Common myeloid progenitor, CD34-positive (primary cell): ENCODE measurements around the gene AKAP6.

Source experiments
- CTCF ChIA-PET: fragments of 350-600 bp; sonication (Branson Sonifier 250); formaldehyde crosslinking; loops from one replicate; lab custom pipeline; 2021; ENCODE audit warnings: antibody characterized with exemption; lab: Charles Lee
- POLR2A ChIA-PET: fragments of 350-600 bp; sonication (Branson Sonifier 250); formaldehyde crosslinking; loops from one replicate; lab custom pipeline; 2021; ENCODE audit warnings: antibody characterized with exemption; lab: Charles Lee
- DNase-seq, 3 donors: peaks; one replicate each; pipeline versions ENCODE4 v3.0.0 to v3.0.0-alpha.2; 2013
- H3K27ac ChIP-seq, 2 experiments: 1 replicate in 1 of 2; 2 replicates in 1 of 2; pipeline ENCODE4 v1.7.0; 2013; ENCODE audit warnings: inconsistent platforms in 2 of 2, low read length in 2 of 2, mild to moderate bottlenecking in 2 of 2, low read depth in 1 of 2, moderate library complexity in 1 of 2; ENCODE audit not compliant: severe bottlenecking in 2 of 2, insufficient read depth in 1 of 2, poor library complexity in 1 of 2
- H3K27me3 ChIP-seq, 5 experiments: replicated peaks in 2 of 5; 1 replicate in 3 of 5; 2 replicates in 2 of 5; pipeline versions ENCODE4 v1.6.1 to v1.7.0; 2013; ENCODE audit warnings: low read length in 4 of 5, mild to moderate bottlenecking in 2 of 5, moderate library complexity in 2 of 5, inconsistent platforms in 1 of 5; ENCODE audit not compliant: insufficient read depth in 5 of 5, control insufficient read depth in 4 of 5
- H3K36me3 ChIP-seq, 4 experiments: 1 replicate in 2 of 4; 2 replicates in 2 of 4; pipeline versions ENCODE4 v1.6.1 to v1.7.0; 2013; ENCODE audit warnings: low read length in 3 of 4, control low read depth in 1 of 4, mild to moderate bottlenecking in 1 of 4; ENCODE audit not compliant: control insufficient read depth in 4 of 4, insufficient read depth in 4 of 4
- H3K4me1 ChIP-seq, 4 experiments: 1 replicate in 3 of 4; 2 replicates in 1 of 4; pipeline versions ENCODE4 v1.6.1 to v1.7.1; 2013; ENCODE audit warnings: low read length in 3 of 4, mild to moderate bottlenecking in 3 of 4, control low read depth in 1 of 4, inconsistent platforms in 1 of 4, moderate library complexity in 1 of 4; ENCODE audit not compliant: control insufficient read depth in 4 of 4, insufficient read depth in 4 of 4; ENCODE audit errors: control extremely low read depth in 1 of 4
- H3K4me3 ChIP-seq, 7 experiments: 1 replicate in 4 of 7; 2 replicates in 3 of 7; pipeline versions ENCODE4 v1.5.1 to v1.7.0; 2013; ENCODE audit warnings: mild to moderate bottlenecking in 7 of 7, low read length in 6 of 7, moderate library complexity in 6 of 7, inconsistent platforms in 2 of 7, low read depth in 2 of 7, control low read depth in 1 of 7; ENCODE audit not compliant: insufficient read depth in 4 of 7, control insufficient read depth in 1 of 7; ENCODE audit errors: extremely low read depth in 1 of 7
- H3K9me3 ChIP-seq, 5 experiments: 1 replicate in 4 of 5; 2 replicates in 1 of 5; pipeline versions ENCODE4 v1.6.1 to v1.7.1; 2013; ENCODE audit warnings: low read length in 4 of 5, mild to moderate bottlenecking in 2 of 5, inconsistent platforms in 1 of 5, low read depth in 1 of 5, moderate library complexity in 1 of 5; ENCODE audit not compliant: control insufficient read depth in 4 of 5, insufficient read depth in 2 of 5; ENCODE audit errors: control extremely low read depth in 1 of 5
- WGBS: methylation state at CpG from one replicate; pipeline ENCODE4 v1.1.5; 2013; ENCODE audit not compliant: insufficient coverage; 5-methylcytosine and 5-hydroxymethylcytosine counted together

AKAP6 gene

GRCh38 chr14:32545095-32545494 is 216.0 kb downstream of the AKAP6 start:
- Histone ChIP-seq H3K4me3 (no peak overlapping the region), H3K27ac (no peak overlapping the region), H3K27me3 (no peaks in the 10 kb centered on the region), H3K4me1 (peaks cover 0 to 3% (median 0%) of the 10 kb centered on the region in 4 experiments), H3K9me3 (no peaks in the 10 kb centered on the region), H3K36me3 (no peaks in the 10 kb centered on the region)
- 100% methylated on average over 3 of the region's 4 CpGs for WGBS
- ChIA-PET POLR2A (no interaction called here), CTCF (no interaction called here)
- DNase-seq: no peak

DNA sequence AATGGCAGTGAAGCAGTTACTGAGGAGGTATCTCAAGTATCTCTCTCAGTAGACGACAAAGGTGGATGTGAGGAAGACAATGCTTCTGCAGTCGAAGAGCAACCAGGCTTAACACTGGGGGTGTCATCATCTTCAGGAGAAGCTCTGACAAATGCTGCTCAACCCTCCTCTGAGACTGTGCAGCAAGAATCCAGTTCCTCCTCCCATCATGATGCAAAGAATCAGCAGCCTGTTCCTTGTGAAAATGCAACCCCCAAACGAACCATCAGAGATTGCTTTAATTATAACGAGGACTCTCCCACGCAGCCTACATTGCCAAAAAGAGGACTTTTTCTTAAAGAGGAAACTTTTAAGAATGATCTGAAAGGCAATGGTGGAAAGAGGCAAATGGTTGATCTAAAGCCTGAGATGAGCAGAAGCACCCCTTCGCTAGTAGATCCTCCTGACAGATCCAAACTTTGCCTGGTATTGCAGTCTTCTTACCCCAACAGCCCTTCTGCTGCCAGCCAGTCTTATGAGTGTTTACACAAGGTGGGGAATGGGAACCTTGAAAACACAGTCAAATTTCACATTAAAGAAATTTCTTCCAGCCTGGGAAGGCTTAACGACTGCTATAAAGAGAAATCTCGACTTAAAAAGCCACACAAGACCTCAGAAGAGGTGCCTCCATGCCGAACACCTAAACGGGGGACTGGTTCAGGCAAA is 216.6 kb downstream of the AKAP6 start:
- Histone ChIP-seq H3K36me3 (no peaks in the 10 kb centered on the region), H3K4me1 (peaks cover 0 to 3% (median 0%) of the 10 kb centered on the region in 4 experiments), H3K27me3 (no peaks in the 10 kb centered on the region), H3K9me3 (no peaks in the 10 kb centered on the region), H3K27ac (no peak overlapping the region), H3K4me3 (no peak overlapping the region)
- no peak for DNase-seq
- ChIA-PET CTCF (no interaction called here), POLR2A (no interaction called here)
- 93% methylated on average over 8 of the region's 10 CpGs for WGBS

DNA sequence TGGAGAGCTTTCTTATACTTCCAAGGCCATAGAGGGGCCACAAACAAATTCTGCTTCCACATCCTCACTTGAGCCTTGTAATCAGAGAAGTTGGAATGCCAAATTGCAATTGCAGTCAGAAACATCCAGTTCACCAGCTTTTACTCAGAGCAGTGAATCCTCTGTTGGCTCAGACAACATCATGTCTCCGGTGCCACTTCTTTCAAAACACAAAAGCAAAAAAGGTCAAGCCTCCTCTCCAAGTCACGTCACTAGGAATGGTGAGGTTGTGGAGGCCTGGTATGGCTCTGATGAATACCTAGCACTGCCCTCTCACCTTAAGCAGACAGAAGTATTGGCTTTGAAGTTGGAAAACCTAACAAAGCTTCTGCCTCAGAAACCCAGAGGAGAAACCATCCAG is 217.1 kb downstream of the AKAP6 start:
- Histone ChIP-seq H3K9me3 (no peaks in the 10 kb centered on the region), H3K27me3 (no peaks in the 10 kb centered on the region), H3K4me3 (no peak overlapping the region), H3K27ac (no peak overlapping the region), H3K4me1 (peaks cover 0 to 3% (median 0%) of the 10 kb centered on the region in 4 experiments), H3K36me3 (no peaks in the 10 kb centered on the region)
- POLR2A ChIA-PET: no interaction called here
- no peak for DNase-seq
- no CpG with 5 or more reads among the region's 2 CpGs for WGBS
- CTCF ChIA-PET: interaction anchor here (1.1 kb wide), 1 partner anchor 10 kb away, joined by 3 read pairs; no protein-coding TSS in a partner anchor

- Histone ChIP-seq H3K27me3 (no peaks in the 10 kb centered on the region), H3K4me3 (no peak overlapping the region), H3K9me3 (no peaks in the 10 kb centered on the region), H3K4me1 (no peaks in the 10 kb centered on the region), H3K27ac (no peak overlapping the region), H3K36me3 (no peaks in the 10 kb centered on the region)
- DNase-seq: no peak
- ChIA-PET POLR2A (no interaction called here), CTCF (interaction anchor here (1.1 kb wide), 1 partner anchor 10 kb away, joined by 3 read pairs; no protein-coding TSS in a partner anchor)
These were observed 223.7 kb downstream of the AKAP6 start for GRCh38 chr14:32552766-32553165.

DNA sequence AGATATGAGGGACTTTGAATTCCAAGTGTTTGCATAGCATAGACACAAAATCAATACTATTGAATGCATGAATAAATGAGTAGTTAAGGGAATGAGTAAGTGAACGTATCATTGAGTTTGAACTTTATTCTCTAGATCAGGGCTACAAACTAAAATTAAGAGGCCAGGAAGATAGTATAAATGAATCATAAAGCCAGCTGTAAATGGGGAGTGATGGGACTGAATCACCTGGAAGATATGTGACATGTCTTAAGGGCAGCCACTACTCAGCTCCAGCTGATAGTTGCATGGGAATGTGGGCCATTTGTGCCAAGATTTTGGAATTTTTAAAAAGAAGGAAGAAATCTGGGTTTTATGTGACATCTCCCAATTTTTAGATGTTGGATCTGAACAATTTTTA is 229.9 kb downstream of the AKAP6 start:
- CTCF ChIA-PET: interaction anchor here (2.5 kb wide), 1 partner anchor 10 kb away, joined by 11 read pairs; no protein-coding TSS in a partner anchor
- no peak for DNase-seq
- WGBS: no CpG with 5 or more reads among the region's 1 CpG

GRCh38 chr14:32559590-32559989 is 230.5 kb downstream of the AKAP6 start:
- H3K36me3 ChIP-seq: no peaks in the 10 kb centered on the region
- H3K27ac ChIP-seq: no peak overlapping the region
- ChIA-PET POLR2A (interaction anchor here (0.5 to 0.6 kb wide), 2 partner anchors 482 to 1952 kb away, joined by 3 read pairs; no protein-coding TSS in a partner anchor), CTCF (interaction anchor here (0.7 to 2.5 kb wide), 3 partner anchors 9 to 633 kb away, joined by 3 to 11 read pairs (median 4); no protein-coding TSS in a partner anchor)
- no peaks in the 10 kb centered on the region for H3K27me3 ChIP-seq
- no peak for DNase-seq
- no peak overlapping the region for H3K4me3 ChIP-seq
- no CpG with 5 or more reads among the region's 1 CpG for WGBS
- peaks cover 0 to 9% (median 4%) of the 10 kb centered on the region in 4 experiments for H3K4me1 ChIP-seq
- H3K9me3 ChIP-seq: no peaks in the 10 kb centered on the region

More for the DNA sequence above, 229.9 kb downstream of the AKAP6 start:
- Histone ChIP-seq H3K27ac (no peak overlapping the region), H3K9me3 (no peaks in the 10 kb centered on the region), H3K4me1 (peaks cover 0 to 4% (median 0%) of the 10 kb centered on the region in 4 experiments), H3K4me3 (no peak overlapping the region), H3K36me3 (no peaks in the 10 kb centered on the region), H3K27me3 (no peaks in the 10 kb centered on the region)
- POLR2A ChIA-PET: no interaction called here

DNA sequence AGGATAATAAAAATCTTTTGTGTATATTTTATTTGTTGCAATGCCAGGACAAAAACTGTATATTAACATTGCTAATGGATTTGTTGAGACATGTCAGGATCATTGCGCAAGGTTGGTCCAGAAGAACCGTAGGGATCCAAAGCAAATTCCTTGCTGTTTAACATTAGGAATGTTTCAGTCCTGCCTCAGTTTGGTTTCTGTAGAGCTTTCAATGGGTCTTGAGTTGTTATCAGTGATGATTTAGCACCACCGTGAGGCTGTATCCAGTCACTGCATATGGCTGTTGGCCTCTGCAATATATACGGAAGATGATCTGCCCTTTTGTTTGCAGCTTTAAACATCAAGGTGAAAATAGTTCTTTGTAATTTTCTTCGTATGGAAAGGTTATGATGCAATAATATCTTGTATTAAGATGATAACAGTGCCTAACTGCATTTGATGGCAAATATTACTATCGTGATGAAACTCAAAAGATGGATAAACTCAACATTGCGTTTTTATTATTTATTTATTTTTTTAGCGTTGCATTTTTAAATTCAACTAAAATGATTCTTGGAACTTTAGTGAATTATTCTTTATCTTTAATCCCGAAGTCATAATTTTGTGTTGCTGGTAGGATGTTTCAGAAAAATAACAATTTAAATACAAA is 231.2 kb downstream of the AKAP6 start:
- DNase-seq: peak; percentile 54 to 71 (median 70)
- H3K9me3 ChIP-seq: no peaks in the 10 kb centered on the region
- H3K4me3 ChIP-seq: no peak overlapping the region
- WGBS: 25% methylated on average over 5 of the region's 9 CpGs
- peaks cover 0 to 15% (median 11%) of the 10 kb centered on the region in 4 experiments for H3K4me1 ChIP-seq
- H3K36me3 ChIP-seq: no peaks in the 10 kb centered on the region
- no peak overlapping the region for H3K27ac ChIP-seq
- no peaks in the 10 kb centered on the region for H3K27me3 ChIP-seq
- CTCF ChIA-PET: interaction anchor here (0.7 to 2.5 kb wide), 3 partner anchors 9 to 633 kb away, joined by 3 to 11 read pairs (median 4); no protein-coding TSS in a partner anchor
- POLR2A ChIA-PET: interaction anchor here (0.5 to 0.6 kb wide), 2 partner anchors 483 to 1951 kb away, joined by 3 read pairs; no protein-coding TSS in a partner anchor
